Measurements from ENCODE around the gene CTDP1. TPM values are rescaled to one million over a fixed set of nuclear protein-coding genes. Genes with fewer than 3 reads are reported as not detected.
A peak's percentile ranks its signal among the peaks of the same experiment; 100 is the strongest.

CTDP1 gene
- 22.8 and 23.3 TPM in 2 replicates for total RNA-seq
- long read RNA-seq, partial matches to known transcripts = 0 of 2 reads
- long read RNA-seq, other reads (novel, unspliced or antisense) = 2 of 2 reads

GRCh38 chr18:79679552-79680099, at the start of gene CTDP1:
CTDP1 (plus strand) TSS chr18:79679803; CDS start chr18:79679948, 145 bp downstream.
- H3K4me3 Mint-ChIP-seq = peak within 1 kb of the TSS; percentile 99
- H3K27ac Mint-ChIP-seq (ENCODE audit: unreplicated experiment) = peak within 1 kb of the TSS; percentile 100
- no peaks in the 10 kb centered on the region for H3K36me3 Mint-ChIP-seq (ENCODE audit: low read depth)
- no peak for TF ChIP-seq CTCF (conservative IDR thresholded peaks at IDR 0.05)
- H3K4me1 Mint-ChIP-seq = peaks cover 32% of the 10 kb centered on the region
- peak; percentile 69 for DNase-seq (ENCODE audit: low read depth, low spot score)
- no peaks in the 10 kb centered on the region for H3K9me3 Mint-ChIP-seq
- H3K27me3 Mint-ChIP-seq (ENCODE audit: low read depth) = no peaks in the 10 kb centered on the region

GRCh38 chr18:79630281-79631095, 49.1 kb upstream of the CTDP1 start:
- TF ChIP-seq CTCF (conservative IDR thresholded peaks at IDR 0.05) = no peak
- no peak overlapping the region for H3K27ac Mint-ChIP-seq (ENCODE audit: unreplicated experiment)
- peaks cover 3% of the 10 kb centered on the region for H3K9me3 Mint-ChIP-seq
- no peak for DNase-seq (ENCODE audit: low read depth, low spot score)
- H3K27me3 Mint-ChIP-seq (ENCODE audit: low read depth) = no peaks in the 10 kb centered on the region
- no peaks in the 10 kb centered on the region for H3K36me3 Mint-ChIP-seq (ENCODE audit: low read depth)
- no peak overlapping the region for H3K4me3 Mint-ChIP-seq
- H3K4me1 Mint-ChIP-seq = peaks cover 3% of the 10 kb centered on the region

- no peak overlapping the region for H3K4me3 Mint-ChIP-seq
- no peak for DNase-seq (ENCODE audit: low read depth, low spot score)
- no peak for TF ChIP-seq CTCF (conservative IDR thresholded peaks at IDR 0.05)
- H3K9me3 Mint-ChIP-seq = peaks cover 3% of the 10 kb centered on the region
- no peaks in the 10 kb centered on the region for H3K4me1 Mint-ChIP-seq
- H3K36me3 Mint-ChIP-seq (ENCODE audit: low read depth) = no peaks in the 10 kb centered on the region
- no peaks in the 10 kb centered on the region for H3K27me3 Mint-ChIP-seq (ENCODE audit: low read depth)
- H3K27ac Mint-ChIP-seq (ENCODE audit: unreplicated experiment) = no peak overlapping the region
These were observed 48.5 kb upstream of the CTDP1 start for GRCh38 chr18:79631096-79631507.

- no peak for TF ChIP-seq CTCF (conservative IDR thresholded peaks at IDR 0.05)
- Mint-ChIP-seq H3K27ac (ENCODE audit: unreplicated experiment) (no peak overlapping the region), H3K4me1 (no peaks in the 10 kb centered on the region), H3K9me3 (peaks cover 3% of the 10 kb centered on the region), H3K36me3 (ENCODE audit: low read depth) (no peaks in the 10 kb centered on the region), H3K4me3 (no peak overlapping the region), H3K27me3 (ENCODE audit: low read depth) (no peaks in the 10 kb centered on the region)
- DNase-seq (ENCODE audit: low read depth, low spot score) = no peak
These were observed 47.7 kb upstream of the CTDP1 start for GRCh38 chr18:79631761-79632446.

GRCh38 chr18:79632765-79633164, 46.8 kb upstream of the CTDP1 start:
- Mint-ChIP-seq H3K27ac (ENCODE audit: unreplicated experiment) (no peak overlapping the region), H3K4me1 (no peaks in the 10 kb centered on the region), H3K9me3 (peaks cover 3% of the 10 kb centered on the region), H3K36me3 (ENCODE audit: low read depth) (no peaks in the 10 kb centered on the region), H3K27me3 (ENCODE audit: low read depth) (no peaks in the 10 kb centered on the region), H3K4me3 (no peak overlapping the region)
- no peak for TF ChIP-seq CTCF (conservative IDR thresholded peaks at IDR 0.05)
- no peak for DNase-seq (ENCODE audit: low read depth, low spot score)
